Endothelial cell of umbilical vein (primary cell): ENCODE data around the gene ADCY5. TPM values are rescaled to one million over a fixed set of nuclear protein-coding genes. Genes with fewer than 3 reads are reported as not detected.

ENCODE experiments used
- BruUV-seq: library from RNA; stranded (reverse); fragments of 400-500 nt; replicated peaks from 2 replicates; lab custom pipeline; 2021; lab: Mats Ljungman, UMichigan
- CTCF ChIA-PET: fragments of 300-600, 350-600 bp; sonication (Branson Sonifier 250); formaldehyde crosslinking; loops from one replicate; lab custom pipeline; 2021; ENCODE audit warnings: antibody characterized with exemption, inconsistent platforms; lab: Charles Lee
- POLR2A ChIA-PET: fragments of 300-600, 350-600 bp; sonication (Branson Sonifier 250); formaldehyde crosslinking; loops from one replicate; lab custom pipeline; 2021; ENCODE audit warnings: antibody characterized with exemption, inconsistent platforms; lab: Charles Lee
- DNase-seq: peaks from one replicate; pipeline ENCODE4 v3.0.0-alpha.2; 2011; ENCODE audit warnings: low read depth, low spot score
- FAIRE-seq: peaks from 2 replicates; lab custom pipeline; 2011; peaks lifted over from hg19 to GRCh38; lab: Jason Lieb, UNC
- H2AFZ ChIP-seq: 2 replicates; pipeline ENCODE4 v1.6.0; 2012; ENCODE audit warnings: low read depth, low read length, control low read depth, inconsistent platforms
- H3K27ac ChIP-seq: 2 replicates; pipeline ENCODE4 v1.5.1; 2011; ENCODE audit warnings: low read depth, mild to moderate bottlenecking, control low read depth, low read length, moderate library complexity; ENCODE audit not compliant: insufficient read depth
- H3K27me3 ChIP-seq, 2 experiments: 2 replicates each; pipeline versions ENCODE4 v1.6.0 to v1.6.1; 2011; ENCODE audit warnings: low read length in 2 of 2, mixed read lengths in 1 of 2; ENCODE audit not compliant: control insufficient read depth in 2 of 2, insufficient read depth in 2 of 2
- H3K36me3 ChIP-seq, 2 experiments: 2 replicates in 1 of 2; 3 replicates in 1 of 2; pipeline ENCODE4 v1.5.1; 2011; ENCODE audit warnings: low read length in 2 of 2, mild to moderate bottlenecking in 1 of 2, moderate library complexity in 1 of 2; ENCODE audit not compliant: control insufficient read depth in 2 of 2, insufficient read depth in 2 of 2; ENCODE audit errors: extremely low read depth in 1 of 2
- H3K4me1 ChIP-seq: 3 replicates; pipeline ENCODE4 v1.5.1; 2011; ENCODE audit warnings: mild to moderate bottlenecking, low read length; ENCODE audit not compliant: control insufficient read depth, insufficient read depth; ENCODE audit errors: extremely low read depth
- H3K4me2 ChIP-seq: 2 replicates; pipeline ENCODE4 v1.6.1; 2011; ENCODE audit warnings: low read length, control low read depth, mixed read lengths; ENCODE audit not compliant: insufficient read depth
- H3K4me3 ChIP-seq, 3 experiments: fragments of 200-600 bp in 1 of 3; sonication (generic), shearing (Covaris generic) in 1 of 3; replicated peaks in 1 of 3; 2 replicates each; pipeline ENCODE4 v1.5.1; 2011 to 2016; ENCODE audit warnings: control low read depth in 3 of 3, low read length in 3 of 3, mild to moderate bottlenecking in 2 of 3, inconsistent platforms in 1 of 3, low read depth in 1 of 3, moderate library complexity in 1 of 3; ENCODE audit not compliant: insufficient read depth in 1 of 3
- H3K79me2 ChIP-seq: 2 replicates; pipeline ENCODE4 v1.6.0; 2012; ENCODE audit warnings: low read length, inconsistent platforms; ENCODE audit not compliant: control insufficient read depth, insufficient read depth
- H3K9ac ChIP-seq: replicated peaks from 2 replicates; pipeline ENCODE3; 2011; ENCODE audit warnings: low read length, control low read depth; ENCODE audit not compliant: insufficient read depth; ENCODE audit errors: extremely low read depth
- H3K9me1 ChIP-seq: replicated peaks from 3 replicates; pipeline ENCODE4 v1.6.0; 2011; ENCODE audit warnings: mild to moderate bottlenecking, low read length; ENCODE audit not compliant: control insufficient read depth, insufficient read depth; ENCODE audit errors: extremely low read depth
- H3K9me3 ChIP-seq: replicated peaks from 2 replicates; pipeline ENCODE4 v1.5.1; 2012; ENCODE audit warnings: low read length, inconsistent platforms; ENCODE audit not compliant: control insufficient read depth, insufficient read depth
- H4K20me1 ChIP-seq: replicated peaks from 2 replicates; pipeline ENCODE3; 2011; ENCODE audit warnings: mild to moderate bottlenecking, low read length; ENCODE audit not compliant: control insufficient read depth, insufficient read depth; ENCODE audit errors: extremely low read depth
- EZH2 ChIP-seq: IDR thresholded peaks from 2 replicates; pipeline ENCODE4 v1.6.1; 2012; ENCODE audit warnings: borderline replicate concordance, low read depth, mild to moderate bottlenecking, moderate library complexity, low read length, inconsistent platforms; ENCODE audit not compliant: severe bottlenecking
- GATA2 ChIP-seq: IDR thresholded peaks from 2 replicates; pipeline ENCODE4 v1.7.0; 2011; ENCODE audit warnings: low read depth, mild to moderate bottlenecking, moderate library complexity, mixed read lengths, low read length; ENCODE audit not compliant: insufficient read length, insufficient read depth
- JUN ChIP-seq: IDR thresholded peaks from 2 replicates; pipeline ENCODE4 v1.6.1; 2011; ENCODE audit warnings: borderline replicate concordance, low read depth; ENCODE audit not compliant: insufficient read length, insufficient read depth
- MYC ChIP-seq: IDR thresholded peaks from one replicate; pipeline ENCODE4 v1.6.1; 2011; ENCODE audit warnings: mild to moderate bottlenecking, low read depth, low read length
- POLR2A ChIP-seq: IDR thresholded peaks from 2 replicates; pipeline ENCODE4 v1.6.1; 2012; ENCODE audit warnings: low read depth, mild to moderate bottlenecking, control low read depth, low read length
- POLR2AphosphoS5 ChIP-seq: IDR thresholded peaks from 2 replicates; pipeline ENCODE4 v1.6.1; 2012; ENCODE audit warnings: low read depth, mild to moderate bottlenecking, control low read depth, low read length, moderate library complexity; ENCODE audit not compliant: insufficient read depth
- dilution Hi-C: fragments of 300-500 bp; cut with MboI; formaldehyde crosslinking; loops from one replicate; pipeline ENCODE4 v1.15.0; 2019; ENCODE audit warnings: low sequenced_read_pairs; ENCODE audit not compliant: extremely low pct_ligation_motif_present
- intact Hi-C: fragments of 100-400 bp; cut with micrococcal nuclease; formaldehyde crosslinking; loops from one replicate; pipeline ENCODE4 v1.10.0; 2022
- polyA plus RNA-seq, 4 experiments: library from polyadenylated mRNA; depleted of rRNA in 3 of 4; stranded (reverse) in 3 of 4; unstranded in 1 of 4; fragments of >200 nt; gene quantifications; 2 replicates each; pipeline versions ENCODE4 v1.2.1 to v1.2.3, GENCODE V29; 2011 to 2012; ENCODE audit warnings: missing spikeins in 1 of 4
- total RNA-seq: library from RNA; stranded (reverse); gene quantifications from 2 replicates; pipeline ENCODE4 v1.2.3, GENCODE V29; 2021
- TF ChIP-seq, protein P1 (sequence below): IDR thresholded peaks from 2 replicates; pipeline ENCODE4 v1.6.1; 2011; ENCODE audit not compliant: insufficient read depth, insufficient read length
- TF ChIP-seq, protein P2 (sequence below), 2 donors: IDR thresholded peaks; 1 replicate in 1 of 2; 2 replicates in 1 of 2; pipeline ENCODE4 v1.5.1; 2011; ENCODE audit warnings: low read length in 2 of 2, mild to moderate bottlenecking in 2 of 2, moderate library complexity in 2 of 2, control low read depth in 1 of 2, inconsistent platforms in 1 of 2, low read depth in 1 of 2; ENCODE audit not compliant: insufficient read depth in 1 of 2; ENCODE audit errors: extremely low read depth in 1 of 2

ADCY5 gene
- total and polyA plus RNA-seq, 2 donors (not counting 3 experiments of a cell fraction or from before 2014, with no cell fraction given): 0.01 TPM; not detected in 1

DNA sequence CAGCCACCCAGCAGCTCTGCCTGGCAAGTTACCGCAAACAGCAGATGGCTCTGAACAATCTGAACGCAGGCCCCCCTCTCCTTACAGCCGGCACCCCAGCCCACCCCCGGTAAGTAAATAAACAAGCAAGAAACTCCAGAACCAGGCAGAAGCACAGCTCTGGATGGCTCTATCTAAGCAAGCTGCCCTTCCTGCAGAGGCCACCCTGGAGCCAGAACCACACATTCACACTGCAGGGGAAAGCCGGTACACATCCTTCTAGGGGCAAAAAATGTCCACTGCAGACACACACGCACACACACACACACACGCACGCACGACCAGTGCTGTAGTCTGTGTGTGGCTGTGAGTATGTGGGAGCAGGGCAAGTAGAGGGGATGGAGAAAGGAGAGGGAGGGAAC is 63.9 kb downstream of the ADCY5 start:
- Histone ChIP-seq H3K36me3 (no peaks in the 10 kb centered on the region), H3K9me1 (no peaks in the 10 kb centered on the region), H4K20me1 (no peaks in the 10 kb centered on the region), H2AFZ (no peak overlapping the region), H3K4me2 (no peak overlapping the region), H3K27ac (no peak overlapping the region), H3K4me1 (no peaks in the 10 kb centered on the region), H3K27me3 (peaks cover 2 to 6% of the 10 kb centered on the region in 2 experiments), H3K9ac (no peak overlapping the region), H3K79me2 (no peaks in the 10 kb centered on the region), H3K4me3 (no peak overlapping the region), H3K9me3 (no peaks in the 10 kb centered on the region)
- FAIRE-seq (no peak), DNase-seq (no peak)
- no TSS peak for BruUV-seq
- dilution Hi-C loops (no loop called here), intact Hi-C loops (no loop called here)
- CTCF ChIA-PET: interaction anchor here (0.7 to 1.2 kb wide), 2 partner anchors 29 to 98 kb away, joined by 3 read pairs; no protein-coding TSS in a partner anchor
- TF ChIP-seq GATA2 (no peak), JUN (no peak), POLR2AphosphoS5 (no peak), POLR2A (no peak), MYC (no peak), EZH2 (no peak)
- TF ChIP-seq, protein P1, sequence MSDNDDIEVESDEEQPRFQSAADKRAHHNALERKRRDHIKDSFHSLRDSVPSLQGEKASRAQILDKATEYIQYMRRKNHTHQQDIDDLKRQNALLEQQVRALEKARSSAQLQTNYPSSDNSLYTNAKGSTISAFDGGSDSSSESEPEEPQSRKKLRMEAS: no peak
- TF ChIP-seq, protein P2, sequence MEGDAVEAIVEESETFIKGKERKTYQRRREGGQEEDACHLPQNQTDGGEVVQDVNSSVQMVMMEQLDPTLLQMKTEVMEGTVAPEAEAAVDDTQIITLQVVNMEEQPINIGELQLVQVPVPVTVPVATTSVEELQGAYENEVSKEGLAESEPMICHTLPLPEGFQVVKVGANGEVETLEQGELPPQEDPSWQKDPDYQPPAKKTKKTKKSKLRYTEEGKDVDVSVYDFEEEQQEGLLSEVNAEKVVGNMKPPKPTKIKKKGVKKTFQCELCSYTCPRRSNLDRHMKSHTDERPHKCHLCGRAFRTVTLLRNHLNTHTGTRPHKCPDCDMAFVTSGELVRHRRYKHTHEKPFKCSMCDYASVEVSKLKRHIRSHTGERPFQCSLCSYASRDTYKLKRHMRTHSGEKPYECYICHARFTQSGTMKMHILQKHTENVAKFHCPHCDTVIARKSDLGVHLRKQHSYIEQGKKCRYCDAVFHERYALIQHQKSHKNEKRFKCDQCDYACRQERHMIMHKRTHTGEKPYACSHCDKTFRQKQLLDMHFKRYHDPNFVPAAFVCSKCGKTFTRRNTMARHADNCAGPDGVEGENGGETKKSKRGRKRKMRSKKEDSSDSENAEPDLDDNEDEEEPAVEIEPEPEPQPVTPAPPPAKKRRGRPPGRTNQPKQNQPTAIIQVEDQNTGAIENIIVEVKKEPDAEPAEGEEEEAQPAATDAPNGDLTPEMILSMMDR (IDR thresholded peaks at IDR 0.05; ENCODE audit: extremely low read depth in 1 of 2, insufficient read depth in 1 of 2, low read depth in 1 of 2, low read length in 2 of 2): no peak
- POLR2A ChIA-PET: no interaction called here
